HG02885 (cell line): ENCODE data around the gene ORC5.
"Not testable (repeated sequence)": the region's sequence is repeated elsewhere in the genome, so short reads cannot be mapped to it uniquely, and the experiment has no call there.

Source experiments
- ATAC-seq: cut with Tn5 transposase; IDR thresholded peaks from one replicate; pipeline ENCODE4 v1.9.1; 2021; ENCODE audit warnings: mild to moderate bottlenecking; ENCODE audit not compliant: unreplicated experiment, poor library complexity

The ORC5 gene

DNA sequence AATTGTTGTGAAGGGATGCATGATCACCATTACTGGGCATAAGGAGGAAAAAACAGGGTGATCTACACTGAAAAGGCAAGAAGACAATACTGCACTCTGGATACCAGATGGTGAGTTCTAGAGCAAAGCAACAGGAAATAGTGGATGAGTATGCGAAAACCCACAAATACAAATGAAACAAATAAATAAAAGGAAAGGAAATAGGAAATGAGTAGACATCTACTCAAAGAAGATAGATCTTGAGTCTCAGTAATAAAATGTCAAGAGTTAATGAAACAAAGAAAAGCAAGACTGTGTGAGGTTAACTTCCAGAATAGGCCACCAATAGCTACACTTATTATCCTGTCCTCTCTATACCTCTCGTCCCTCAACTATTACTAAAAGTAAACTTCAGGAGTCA lies 11.7 kb downstream of the ORC5 start:
- ATAC-seq: no peak

GRCh38 chr7:104192434-104192833 lies 15.4 kb downstream of the ORC5 start:
- no peak for ATAC-seq

DNA sequence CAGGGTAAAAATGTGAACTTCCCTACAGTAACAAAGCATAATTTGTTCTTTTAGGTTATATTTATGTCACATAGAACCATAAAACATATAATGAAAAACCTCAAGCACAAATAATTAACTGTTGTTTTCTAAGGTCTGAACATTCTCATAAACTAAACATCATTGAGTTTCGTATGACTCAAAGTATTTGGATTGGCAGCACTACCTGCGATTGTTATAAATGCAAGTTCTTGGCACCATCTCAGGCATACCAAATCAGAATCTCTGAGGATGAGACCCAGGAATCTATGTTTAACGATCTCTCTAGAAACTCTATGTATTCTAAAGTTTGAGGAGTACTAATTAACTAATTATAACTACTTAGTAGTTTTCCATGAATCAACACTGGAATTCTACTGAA lies 22.5 kb downstream of the ORC5 start:
- ATAC-seq: no peak

GRCh38 chr7:104179178-104179577 lies 28.6 kb downstream of the ORC5 start:
- no peak for ATAC-seq

- not testable (repeated sequence) for ATAC-seq
Observed at GRCh38 chr7:104177565-104178083, 30.2 kb downstream of the ORC5 start.

DNA sequence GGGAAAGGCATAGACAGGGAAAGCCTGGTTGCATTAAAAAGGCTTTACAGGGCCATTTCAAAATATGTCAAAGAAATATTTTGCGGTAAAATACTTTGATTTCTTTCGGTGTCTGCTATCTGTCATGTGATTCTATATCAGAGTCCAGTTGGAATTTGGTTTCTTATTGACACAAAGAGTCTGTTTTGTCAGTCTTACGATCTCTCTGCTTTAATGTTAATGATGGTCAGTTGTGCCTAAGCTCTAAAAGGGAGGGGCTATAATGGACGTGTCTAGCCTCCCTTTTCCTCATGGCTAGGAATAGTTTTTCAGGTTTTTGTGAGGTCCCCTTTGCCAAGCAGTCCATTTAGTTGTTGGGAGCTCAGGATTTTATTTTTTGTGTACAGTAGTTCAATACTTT lies 31.5 kb downstream of the ORC5 start:
- ATAC-seq: no peak

DNA sequence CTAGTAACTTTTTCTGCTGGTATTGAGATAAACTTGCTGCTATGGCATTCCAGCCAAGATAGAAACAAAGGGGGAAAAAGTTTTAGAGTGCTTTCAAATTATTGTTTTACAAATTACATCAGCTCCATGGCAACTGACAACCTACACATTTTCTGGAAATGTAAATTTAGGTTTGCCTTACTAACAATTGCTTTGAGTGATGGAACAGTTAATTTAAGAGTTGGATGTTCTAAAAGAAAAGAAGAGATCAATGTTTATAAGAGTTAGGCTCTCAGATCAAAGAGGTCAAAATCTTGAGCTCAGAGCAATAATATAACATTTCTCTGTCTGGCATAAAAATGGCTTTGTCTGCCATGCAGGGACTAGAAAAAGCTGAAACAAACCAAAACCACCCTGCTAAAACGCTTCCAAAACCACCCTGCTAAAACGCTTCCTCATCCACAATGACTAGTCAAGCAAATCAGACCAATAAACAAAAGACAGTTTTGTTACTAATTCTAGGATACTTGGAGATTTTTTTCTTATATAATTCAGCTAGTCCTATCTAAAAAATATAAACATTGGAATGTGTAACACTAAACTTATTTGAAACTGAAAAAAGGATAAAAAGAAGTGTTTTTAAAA lies 32.3 kb downstream of the ORC5 start:
- no peak for ATAC-seq

DNA sequence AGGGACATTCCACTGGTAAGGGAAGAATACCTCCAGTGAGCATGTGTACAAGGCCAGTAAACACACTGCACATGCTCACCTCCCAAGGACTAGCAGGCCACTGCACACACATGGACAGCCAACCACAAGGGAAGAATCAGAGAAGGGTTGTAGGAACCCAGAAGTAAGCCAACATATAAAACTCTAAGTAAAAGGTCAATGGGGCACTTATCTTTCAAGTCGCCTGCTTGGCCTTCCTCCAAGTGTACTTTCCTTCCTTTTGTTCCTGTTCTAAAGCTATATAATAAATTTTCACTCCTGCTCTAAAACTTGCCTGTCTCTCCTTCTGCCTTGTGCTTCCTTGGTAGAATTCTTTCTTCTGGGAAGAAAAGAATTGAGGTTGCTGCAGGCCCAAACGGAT lies 33.0 kb downstream of the ORC5 start:
- ATAC-seq: no peak

DNA sequence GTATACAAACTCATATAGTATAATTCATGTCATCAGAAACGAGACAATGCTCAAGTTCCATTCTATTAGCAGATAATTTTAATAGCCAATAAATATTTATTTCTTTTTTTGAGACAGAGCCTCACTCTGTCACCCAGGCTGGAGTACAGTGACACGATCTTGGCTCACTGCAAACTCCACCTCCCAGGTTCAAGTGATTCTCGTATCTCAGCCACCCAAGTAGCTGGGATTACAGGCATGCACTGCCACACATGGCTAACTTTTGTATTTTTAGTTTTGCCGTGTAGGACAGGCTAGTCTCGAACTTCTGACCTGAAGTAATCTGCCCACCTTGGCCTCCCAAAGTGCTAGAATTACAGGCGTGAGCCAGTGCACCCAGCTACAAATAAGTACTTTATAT lies 45.7 kb downstream of the ORC5 start:
- ATAC-seq: no peak

DNA sequence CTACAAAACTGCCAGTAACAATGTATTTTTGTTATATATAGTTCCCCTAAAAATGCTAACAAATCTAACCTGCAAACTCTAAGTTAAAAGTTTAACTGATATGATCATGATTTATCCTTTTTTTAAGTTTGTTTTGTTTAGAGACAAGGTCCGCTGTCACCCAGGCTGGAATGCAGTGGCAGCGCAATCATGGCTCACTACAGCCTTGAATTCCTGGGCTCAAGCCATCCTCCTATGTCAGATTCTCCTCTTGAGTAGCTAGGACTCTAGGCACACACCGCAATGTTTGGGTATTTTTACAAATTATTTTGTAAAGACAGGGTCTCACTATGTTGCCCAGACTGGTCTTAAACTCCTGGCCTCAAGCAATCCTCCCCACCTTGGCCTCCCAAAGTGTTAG lies 46.6 kb downstream of the ORC5 start:
- ATAC-seq: no peak

- ATAC-seq: no peak
Observed at GRCh38 chr7:104160375-104160774, 47.4 kb downstream of the ORC5 start.

- ATAC-seq: no peak
Observed at GRCh38 chr7:104156842-104157277, 51.0 kb downstream of the ORC5 start.

DNA sequence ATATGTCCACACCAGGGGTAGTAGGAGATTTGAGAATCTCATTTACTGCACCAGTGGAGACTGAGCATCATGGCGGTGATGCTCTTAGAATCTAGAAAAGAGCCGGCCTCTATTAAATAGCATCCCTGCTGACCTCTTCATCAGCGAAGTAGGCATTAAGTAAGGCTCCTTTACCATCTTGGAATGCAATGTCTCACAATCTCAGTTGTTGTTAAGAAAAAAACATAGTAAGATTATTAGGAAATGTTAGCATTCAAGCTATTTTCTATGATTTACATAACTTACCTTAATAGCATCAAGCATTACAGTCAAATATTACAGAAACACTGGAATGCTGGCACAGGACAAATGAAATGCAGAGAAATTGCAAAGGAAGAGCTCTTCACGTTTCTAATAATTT lies 54.5 kb downstream of the ORC5 start:
- no peak for ATAC-seq

DNA sequence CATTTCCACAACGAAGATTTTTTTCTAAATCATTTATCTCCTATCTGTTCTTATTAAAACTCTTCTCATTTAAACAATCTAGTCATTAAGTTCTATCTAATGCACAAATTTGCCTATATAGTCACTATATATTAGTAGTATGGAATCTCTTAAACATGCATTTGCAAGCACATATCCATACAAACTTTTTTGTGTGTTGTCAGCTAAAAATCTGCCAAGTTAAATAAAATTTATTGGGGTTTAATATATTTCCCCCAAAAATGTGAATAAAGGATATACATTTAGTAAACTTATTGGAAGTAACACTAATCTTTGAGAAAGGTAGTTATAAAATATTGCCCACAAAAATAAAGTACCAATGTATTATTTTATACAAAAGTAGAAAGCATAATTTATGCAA lies 55.3 kb downstream of the ORC5 start:
- no peak for ATAC-seq

- ATAC-seq: no peak
Observed at GRCh38 chr7:104150470-104150869, 57.3 kb downstream of the ORC5 start.

DNA sequence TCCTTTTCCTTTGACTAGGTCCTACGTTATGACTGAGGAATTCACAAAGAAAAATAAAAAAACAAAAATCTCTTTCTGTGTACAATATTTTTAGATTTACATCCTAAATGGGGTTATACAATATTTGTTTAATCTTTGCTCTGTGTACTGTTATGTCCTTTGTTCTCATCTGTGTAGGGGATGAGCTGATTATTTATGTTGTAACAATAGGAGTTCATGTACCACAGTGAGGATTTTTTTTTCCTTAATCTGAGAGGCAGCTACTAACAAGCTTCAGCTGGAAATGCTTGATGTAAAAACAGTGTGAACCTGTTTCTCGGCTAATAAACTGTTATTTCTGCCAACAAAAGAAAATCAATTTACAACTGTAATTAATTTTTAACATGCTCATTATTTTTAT lies 58.0 kb downstream of the ORC5 start:
- no peak for ATAC-seq

DNA sequence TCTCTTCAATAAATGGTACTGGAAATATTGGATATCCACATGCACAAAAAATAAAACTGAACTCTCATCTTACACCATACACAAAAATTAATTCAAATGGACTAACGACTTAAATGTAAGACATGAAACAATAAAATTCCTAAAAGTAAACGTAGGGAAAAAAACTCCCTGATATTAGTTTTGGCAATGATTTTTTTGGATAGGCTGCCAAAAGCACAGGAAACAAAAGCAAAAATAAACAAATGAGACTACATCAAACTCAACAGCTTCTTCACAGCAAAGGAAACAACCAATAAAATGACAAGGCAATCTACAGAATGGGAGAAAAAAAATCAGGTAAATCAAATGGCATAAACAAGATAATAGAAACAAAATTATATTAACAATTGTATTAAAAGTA lies 65.7 kb downstream of the ORC5 start:
- no peak for ATAC-seq

DNA sequence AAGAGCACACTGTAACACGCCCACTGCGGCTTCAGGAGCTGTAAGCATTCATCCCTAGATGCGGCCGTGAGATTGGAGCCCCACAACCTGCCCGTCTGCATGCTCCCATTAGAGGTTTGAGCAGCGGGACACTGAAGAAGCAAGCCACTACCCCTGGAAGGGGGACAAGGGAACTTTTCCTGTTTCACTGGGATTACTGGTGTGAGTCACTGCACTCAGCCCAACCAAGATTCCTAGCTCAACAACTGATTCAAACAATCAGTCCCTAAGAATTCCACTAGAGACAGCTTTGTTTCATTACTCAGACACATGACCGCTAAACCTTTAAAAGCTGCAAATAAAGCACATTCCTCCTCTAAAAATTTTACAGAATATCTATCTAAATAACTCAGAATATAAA lies 69.8 kb downstream of the ORC5 start:
- ATAC-seq: no peak

DNA sequence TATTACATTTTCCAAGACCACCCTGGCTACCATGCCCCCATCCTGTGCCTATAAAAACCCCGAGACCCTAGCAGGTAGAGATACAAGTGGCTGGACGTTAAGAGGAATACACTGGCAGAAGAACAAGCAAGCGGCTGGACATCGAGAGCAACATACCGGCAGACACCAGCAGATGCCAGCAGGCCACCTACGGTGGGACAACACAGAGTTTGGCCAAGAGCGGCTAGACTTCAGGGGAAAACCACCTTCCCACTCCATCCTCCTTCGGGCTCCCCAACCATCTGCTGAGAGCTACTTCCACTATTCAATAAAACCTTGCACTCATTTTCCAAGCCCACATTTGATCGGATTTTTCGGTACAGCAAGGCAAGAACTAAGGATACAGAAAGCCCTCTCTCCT lies 70.3 kb downstream of the ORC5 start:
- no peak for ATAC-seq

- ATAC-seq: no peak
Observed at GRCh38 chr7:104136981-104137380, 70.8 kb downstream of the ORC5 start.

DNA sequence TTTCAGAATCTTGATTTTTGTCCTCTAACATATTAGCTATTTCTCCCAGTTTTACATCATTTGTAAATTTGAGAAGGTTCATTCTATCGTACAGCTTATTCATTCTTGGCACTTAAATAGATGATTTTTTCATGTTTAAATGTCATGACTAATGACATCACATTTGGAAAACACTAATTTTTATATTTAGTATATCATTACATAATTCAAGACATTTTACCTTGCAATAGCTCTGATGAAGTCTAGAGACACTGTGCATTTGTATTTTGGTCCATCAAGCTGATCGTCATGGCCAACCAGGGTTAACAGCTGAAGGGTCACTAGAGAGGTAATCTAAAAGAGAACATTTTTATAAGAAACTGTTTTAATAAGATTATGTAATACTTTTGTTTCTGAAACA lies 71.3 kb downstream of the ORC5 start:
- ATAC-seq: no peak

GRCh38 chr7:104135760-104136558 lies 71.9 kb downstream of the ORC5 start:
- no peak for ATAC-seq
